ENCODE results near the gene RAB28. TPM values are rescaled to one million over a fixed set of nuclear protein-coding genes. Genes with fewer than 3 reads are reported as not detected.

RAB28 gene
- total RNA-seq, 4 donors from 2014 or later, result 5.8 to 19.5 (median 14.2) TPM

DNA sequence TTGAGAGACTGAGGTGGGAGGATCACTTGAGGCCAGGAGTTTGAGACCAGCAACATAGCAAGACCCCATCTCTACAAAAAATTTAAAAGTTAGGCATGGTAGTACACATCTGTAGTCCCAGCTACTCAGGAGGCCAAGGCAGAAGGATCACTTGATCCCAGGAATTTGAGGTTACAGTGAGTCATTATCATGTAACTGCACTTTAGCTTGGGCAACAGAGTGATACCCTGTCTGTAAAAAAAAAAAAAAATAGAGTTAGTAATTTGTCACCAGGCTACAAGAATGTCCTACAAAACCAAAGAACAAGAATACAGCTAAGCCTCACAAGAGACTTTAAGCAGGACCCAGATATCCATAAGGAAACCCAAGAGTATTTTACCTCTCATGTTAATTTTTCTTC is 27.0 kb upstream of the RAB28 start:
- Histone ChIP-seq H3K9me3 (no peaks in the 10 kb centered on the region), H3K27me3 (peaks cover 0 to 32% (median 0%) of the 10 kb centered on the region in 4 donors), H3K4me3 (no peak overlapping the region), H3K4me1 (no peaks in the 10 kb centered on the region), H3K36me3 (no peaks in the 10 kb centered on the region), H3K27ac (no peak overlapping the region)
- TF ChIP-seq, protein P1, sequence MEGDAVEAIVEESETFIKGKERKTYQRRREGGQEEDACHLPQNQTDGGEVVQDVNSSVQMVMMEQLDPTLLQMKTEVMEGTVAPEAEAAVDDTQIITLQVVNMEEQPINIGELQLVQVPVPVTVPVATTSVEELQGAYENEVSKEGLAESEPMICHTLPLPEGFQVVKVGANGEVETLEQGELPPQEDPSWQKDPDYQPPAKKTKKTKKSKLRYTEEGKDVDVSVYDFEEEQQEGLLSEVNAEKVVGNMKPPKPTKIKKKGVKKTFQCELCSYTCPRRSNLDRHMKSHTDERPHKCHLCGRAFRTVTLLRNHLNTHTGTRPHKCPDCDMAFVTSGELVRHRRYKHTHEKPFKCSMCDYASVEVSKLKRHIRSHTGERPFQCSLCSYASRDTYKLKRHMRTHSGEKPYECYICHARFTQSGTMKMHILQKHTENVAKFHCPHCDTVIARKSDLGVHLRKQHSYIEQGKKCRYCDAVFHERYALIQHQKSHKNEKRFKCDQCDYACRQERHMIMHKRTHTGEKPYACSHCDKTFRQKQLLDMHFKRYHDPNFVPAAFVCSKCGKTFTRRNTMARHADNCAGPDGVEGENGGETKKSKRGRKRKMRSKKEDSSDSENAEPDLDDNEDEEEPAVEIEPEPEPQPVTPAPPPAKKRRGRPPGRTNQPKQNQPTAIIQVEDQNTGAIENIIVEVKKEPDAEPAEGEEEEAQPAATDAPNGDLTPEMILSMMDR (IDR thresholded peaks at IDR 0.05), result no peak
- TF ChIP-seq POLR2A (IDR thresholded peaks at IDR 0.05), result no peak
- intact Hi-C loops (cut with DNase I), result no loop called here
- no peak for DNase-seq

DNA sequence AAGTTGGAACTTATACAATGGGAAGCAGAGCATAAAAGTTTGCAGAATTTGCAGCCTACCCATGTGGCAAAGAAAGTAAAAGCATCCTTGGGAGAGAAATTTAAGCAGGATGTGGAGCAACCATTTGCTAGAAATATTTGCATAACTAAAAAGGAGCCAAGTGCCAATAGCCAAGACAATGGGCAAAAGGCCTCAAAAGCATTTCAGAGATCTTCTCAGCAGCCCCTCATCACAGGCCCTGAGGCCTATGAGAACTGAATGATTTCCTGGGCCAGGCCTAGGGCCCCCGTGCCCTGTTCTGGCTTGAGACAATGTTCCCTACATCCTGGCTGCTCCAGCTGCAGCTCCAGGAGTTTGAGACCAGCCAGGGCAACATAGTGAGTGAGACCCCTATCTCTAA is 25.3 kb upstream of the RAB28 start:
- 63 to 67% methylated on average over 1 of the region's 1 CpG for WGBS, 2 donors
- DNase-seq, result no peak
- Histone ChIP-seq H3K27ac (no peak overlapping the region), H3K4me3 (no peak overlapping the region), H3K36me3 (no peaks in the 10 kb centered on the region), H3K4me1 (no peaks in the 10 kb centered on the region), H3K9me3 (no peaks in the 10 kb centered on the region), H3K27me3 (peaks cover 0 to 22% (median 0%) of the 10 kb centered on the region in 4 donors)
- TF ChIP-seq, protein P1 (IDR thresholded peaks at IDR 0.05), result no peak
- intact Hi-C loops (cut with DNase I), result no loop called here

DNA sequence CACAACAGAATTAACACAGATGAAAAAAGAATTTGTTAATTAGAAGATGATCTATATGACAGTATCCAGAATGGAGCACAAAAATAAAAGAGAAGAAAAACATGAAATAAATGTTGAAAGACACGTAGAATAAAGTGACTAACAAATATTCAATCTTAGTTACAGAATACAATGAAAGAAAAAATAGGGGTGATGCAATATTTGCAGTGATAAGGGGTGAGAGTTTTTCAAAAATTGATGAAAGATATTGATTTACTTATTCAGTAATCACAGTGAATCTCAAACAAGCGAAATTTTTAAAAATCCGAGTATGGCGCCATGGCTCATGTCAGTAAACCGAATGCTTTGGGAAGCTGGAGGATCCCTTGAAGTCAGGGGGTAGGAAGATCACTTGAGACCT is 20.2 kb upstream of the RAB28 start:
- Histone ChIP-seq H3K9me3 (no peaks in the 10 kb centered on the region), H3K4me3 (no peak overlapping the region), H3K4me1 (no peaks in the 10 kb centered on the region), H3K27me3 (peaks cover 0 to 17% (median 2%) of the 10 kb centered on the region in 4 donors), H3K36me3 (no peaks in the 10 kb centered on the region), H3K27ac (no peak overlapping the region)
- WGBS, 2 donors, result 87% methylated on average over 5 of the region's 5 CpGs
- DNase-seq, result no peak
- no peak for TF ChIP-seq POLR2A (IDR thresholded peaks at IDR 0.05)
- TF ChIP-seq, protein P1 (IDR thresholded peaks at IDR 0.05), result no peak
- intact Hi-C loops (cut with DNase I), result no loop called here

DNA sequence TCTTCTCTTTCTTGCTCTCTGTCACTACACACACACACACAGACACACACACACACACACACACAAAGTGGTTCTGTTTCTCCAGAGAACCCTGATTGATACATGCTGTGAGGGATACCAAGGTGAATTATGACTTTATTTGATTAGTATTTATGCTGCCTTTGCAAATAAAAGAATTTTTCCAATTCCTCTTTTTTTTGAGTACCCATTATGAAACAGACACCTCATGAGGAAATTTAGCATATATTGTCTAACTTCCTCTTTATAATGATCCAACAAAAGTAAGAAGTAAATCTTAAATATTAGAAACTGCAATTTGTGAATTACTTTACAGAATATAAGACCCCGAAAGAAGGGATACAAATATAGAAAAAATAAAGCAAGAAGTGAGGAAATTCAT is 14.3 kb upstream of the RAB28 start:
- H3K36me3 ChIP-seq, result no peaks in the 10 kb centered on the region
- intact Hi-C loops (cut with DNase I), result no loop called here
- DNase-seq, result no peak
- WGBS, 2 donors, result 68 to 85% methylated on average over 1 of the region's 1 CpG
- H3K27ac ChIP-seq, result no peak overlapping the region
- peaks cover 0 to 42% (median 2%) of the 10 kb centered on the region in 4 donors for H3K27me3 ChIP-seq
- H3K4me1 ChIP-seq, result no peaks in the 10 kb centered on the region
- no peak overlapping the region for H3K4me3 ChIP-seq
- TF ChIP-seq, protein P1 (IDR thresholded peaks at IDR 0.05), result no peak
- TF ChIP-seq POLR2A (IDR thresholded peaks at IDR 0.05), result no peak
- no peaks in the 10 kb centered on the region for H3K9me3 ChIP-seq

DNA sequence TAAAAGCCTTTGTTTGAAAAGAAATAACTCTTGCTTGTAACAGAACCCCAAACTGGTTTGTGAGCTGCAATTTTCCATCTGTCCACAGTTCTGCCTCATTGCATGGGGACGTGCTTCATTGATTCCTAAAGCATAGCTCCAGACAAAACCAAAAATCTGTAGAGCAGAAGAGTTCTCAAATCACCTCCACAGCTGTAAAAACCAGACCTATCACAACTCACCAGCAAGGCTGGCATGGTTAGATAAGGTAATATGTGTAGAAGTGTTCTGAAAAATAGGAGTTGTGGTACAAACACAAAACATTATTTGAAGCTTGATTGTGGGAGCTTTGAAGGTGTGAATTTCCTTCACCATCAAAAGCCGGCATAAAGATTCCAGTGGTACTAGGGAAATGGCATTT is 12.5 kb upstream of the RAB28 start:
- no peak overlapping the region for H3K4me3 ChIP-seq
- no peaks in the 10 kb centered on the region for H3K4me1 ChIP-seq
- H3K27ac ChIP-seq, result no peak overlapping the region
- H3K9me3 ChIP-seq, result no peaks in the 10 kb centered on the region
- intact Hi-C loops (cut with DNase I), result no loop called here
- no peaks in the 10 kb centered on the region for H3K36me3 ChIP-seq
- 39 to 50% methylated on average over 2 of the region's 2 CpGs for WGBS, 2 donors
- peaks cover 0 to 42% (median 2%) of the 10 kb centered on the region in 4 donors for H3K27me3 ChIP-seq
- no peak for TF ChIP-seq POLR2A (IDR thresholded peaks at IDR 0.05)
- TF ChIP-seq, protein P1 (IDR thresholded peaks at IDR 0.05), result no peak
- no peak for DNase-seq
